Measurements from ENCODE around the gene DDAH2.
A peak's percentile ranks its signal among the peaks of the same experiment; 100 is the strongest.

Gene DDAH2

GRCh38 chr6:31702819-31703716 is 26.0 kb downstream of the DDAH2 start, which contains the start of gene ABHD16A (continued):
- TF ChIP-seq ZNF600 (tag by site-specific recombination; IDR thresholded peaks at IDR 0.05) (peak; percentile 25; the same call in 1 of the 2 replicates), KLF17 (tag by site-specific recombination; IDR thresholded peaks at IDR 0.05) (peak; percentile 79), PBX3 (CRISPR knock-in tag; IDR thresholded peaks at IDR 0.05) (no peak), ZNF510 (tag by site-specific recombination; IDR thresholded peaks at IDR 0.05; ENCODE audit: insufficient replicate concordance) (no peak), ELK4 (IDR thresholded peaks at IDR 0.05; ENCODE audit: borderline replicate concordance, low read depth, low read length) (no peak), ZNF248 (tag by site-specific recombination; IDR thresholded peaks at IDR 0.05) (no peak), ZBTB6 (tag by site-specific recombination; IDR thresholded peaks at IDR 0.05) (no peak), ZNF174 (tag by site-specific recombination; IDR thresholded peaks at IDR 0.05) (no peak), ZNF518A (tag by site-specific recombination; conservative IDR thresholded peaks at IDR 0.05; ENCODE audit: low read depth) (peak; percentile 45; the same call in 1 of the 2 replicates), ZNF792 (tag by site-specific recombination; IDR thresholded peaks at IDR 0.05) (no peak), SP3 (tag by site-specific recombination; IDR thresholded peaks at IDR 0.05) (peak; percentile 70), ZNF629 (tag by site-specific recombination; IDR thresholded peaks at IDR 0.05) (peak; percentile 97), ZNF639 (tag by site-specific recombination; IDR thresholded peaks at IDR 0.05) (no peak), ZSCAN18 (tag by site-specific recombination; IDR thresholded peaks at IDR 0.05) (no peak), KLF10 (tag by site-specific recombination; IDR thresholded peaks at IDR 0.05) (peak; percentile 80), ZBTB17 (tag by site-specific recombination; IDR thresholded peaks at IDR 0.05) (peak; percentile 96), BCL6B (tag by site-specific recombination; IDR thresholded peaks at IDR 0.05) (no peak), ZNF514 (tag by site-specific recombination; IDR thresholded peaks at IDR 0.05) (no peak), ATF2 (tag by site-specific recombination; IDR thresholded peaks at IDR 0.05; ENCODE audit: low read depth) (peak; percentile 83), ZNF239 (tag by site-specific recombination; IDR thresholded peaks at IDR 0.05) (no peak), ZNF10 (tag by site-specific recombination; IDR thresholded peaks at IDR 0.05) (0 out of 2 replicates have a peak, but pooled peaks have one; percentile 9), OSR2 (tag by site-specific recombination; IDR thresholded peaks at IDR 0.05) (peak; percentile 36)

Data from HEK293 (cell line).